ENCODE results near the gene FAM151B.

The FAM151B gene

DNA sequence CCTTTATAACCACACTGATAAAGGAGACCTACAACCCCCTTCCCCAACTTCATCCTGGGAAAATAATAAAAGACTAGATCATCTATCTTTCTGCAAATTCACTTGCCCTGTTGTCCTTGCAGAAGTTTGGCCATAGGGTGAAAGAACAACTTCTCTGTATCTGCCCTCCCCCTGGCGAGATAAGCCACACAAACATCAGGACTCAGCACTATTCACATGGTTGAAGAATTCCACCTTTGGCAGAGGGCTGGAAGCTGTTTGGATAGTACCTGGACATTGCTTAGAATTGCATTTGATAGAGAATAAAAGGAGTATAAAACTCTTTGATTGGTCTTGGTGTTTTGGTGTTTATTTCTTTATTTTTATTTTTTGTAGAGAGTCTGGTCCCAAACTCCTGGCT, 16.9 kb downstream of the FAM151B start:
- H3K79me2 ChIP-seq (ENCODE audit: insufficient read depth, low read depth) = no peaks in the 10 kb centered on the region
- H3K4me2 ChIP-seq = no peak overlapping the region
- no peak overlapping the region for H3K9ac ChIP-seq
- no peak overlapping the region for H3K4me3 ChIP-seq (IDR thresholded peaks at IDR 0.05; ENCODE audit: insufficient read depth, low read depth, low read length)
- no peaks in the 10 kb centered on the region for H3K36me3 ChIP-seq (ENCODE audit: insufficient read depth)
- H3K27me3 ChIP-seq (ENCODE audit: insufficient read depth, low read depth) = no peaks in the 10 kb centered on the region
- TF ChIP-seq, protein P1, sequence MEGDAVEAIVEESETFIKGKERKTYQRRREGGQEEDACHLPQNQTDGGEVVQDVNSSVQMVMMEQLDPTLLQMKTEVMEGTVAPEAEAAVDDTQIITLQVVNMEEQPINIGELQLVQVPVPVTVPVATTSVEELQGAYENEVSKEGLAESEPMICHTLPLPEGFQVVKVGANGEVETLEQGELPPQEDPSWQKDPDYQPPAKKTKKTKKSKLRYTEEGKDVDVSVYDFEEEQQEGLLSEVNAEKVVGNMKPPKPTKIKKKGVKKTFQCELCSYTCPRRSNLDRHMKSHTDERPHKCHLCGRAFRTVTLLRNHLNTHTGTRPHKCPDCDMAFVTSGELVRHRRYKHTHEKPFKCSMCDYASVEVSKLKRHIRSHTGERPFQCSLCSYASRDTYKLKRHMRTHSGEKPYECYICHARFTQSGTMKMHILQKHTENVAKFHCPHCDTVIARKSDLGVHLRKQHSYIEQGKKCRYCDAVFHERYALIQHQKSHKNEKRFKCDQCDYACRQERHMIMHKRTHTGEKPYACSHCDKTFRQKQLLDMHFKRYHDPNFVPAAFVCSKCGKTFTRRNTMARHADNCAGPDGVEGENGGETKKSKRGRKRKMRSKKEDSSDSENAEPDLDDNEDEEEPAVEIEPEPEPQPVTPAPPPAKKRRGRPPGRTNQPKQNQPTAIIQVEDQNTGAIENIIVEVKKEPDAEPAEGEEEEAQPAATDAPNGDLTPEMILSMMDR (conservative IDR thresholded peaks at IDR 0.05; ENCODE audit: low read depth, low read length) = no peak
- no peaks in the 10 kb centered on the region for H3K4me1 ChIP-seq (ENCODE audit: low read depth, poor library complexity, severe bottlenecking)
- no peak overlapping the region for H3K27ac ChIP-seq
- no peaks in the 10 kb centered on the region for H4K20me1 ChIP-seq (ENCODE audit: insufficient read depth)
- H2AFZ ChIP-seq (ENCODE audit: low read depth) = no peak overlapping the region

DNA sequence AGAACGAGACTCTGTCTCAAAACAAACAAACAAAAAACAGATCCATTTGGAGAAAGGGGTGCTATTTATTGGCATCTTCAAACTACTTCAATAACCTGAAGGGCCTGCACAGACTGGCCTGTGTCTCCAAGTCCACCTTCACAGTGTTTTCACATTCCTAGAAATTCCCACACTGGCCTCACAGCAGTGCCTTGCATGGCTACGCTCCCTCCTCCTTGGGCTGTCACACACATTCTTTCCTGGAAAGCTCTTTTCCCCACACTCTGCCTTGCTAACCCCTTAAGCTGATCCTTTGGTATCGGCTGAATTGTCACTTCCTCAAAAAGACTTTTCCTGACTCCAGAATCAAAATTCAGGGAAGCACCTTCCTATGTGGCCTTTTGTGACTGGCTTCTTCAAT, 19.8 kb downstream of the FAM151B start:
- Histone ChIP-seq H3K4me1 (ENCODE audit: low read depth, poor library complexity, severe bottlenecking) (no peaks in the 10 kb centered on the region), H3K27me3 (ENCODE audit: insufficient read depth, low read depth) (no peaks in the 10 kb centered on the region)
- TF ChIP-seq, protein P1 (conservative IDR thresholded peaks at IDR 0.05; ENCODE audit: low read depth, low read length) = no peak

GRCh38 chr5:80508844-80509243, 20.9 kb downstream of the FAM151B start:
- no peak overlapping the region for H2AFZ ChIP-seq (ENCODE audit: low read depth)
- H3K36me3 ChIP-seq (ENCODE audit: insufficient read depth) = no peaks in the 10 kb centered on the region
- no peak overlapping the region for H3K4me2 ChIP-seq
- H3K79me2 ChIP-seq (ENCODE audit: insufficient read depth, low read depth) = no peaks in the 10 kb centered on the region
- H3K27ac ChIP-seq = no peak overlapping the region
- no peaks in the 10 kb centered on the region for H4K20me1 ChIP-seq (ENCODE audit: insufficient read depth)
- H3K4me3 ChIP-seq (IDR thresholded peaks at IDR 0.05; ENCODE audit: insufficient read depth, low read depth, low read length) = no peak overlapping the region
- H3K27me3 ChIP-seq (ENCODE audit: insufficient read depth, low read depth) = no peaks in the 10 kb centered on the region
- TF ChIP-seq, protein P1 (conservative IDR thresholded peaks at IDR 0.05; ENCODE audit: low read depth, low read length) = no peak
- H3K9ac ChIP-seq = no peak overlapping the region
- no peaks in the 10 kb centered on the region for H3K4me1 ChIP-seq (ENCODE audit: low read depth, poor library complexity, severe bottlenecking)

More for the DNA sequence above, 19.8 kb downstream of the FAM151B start:
- Histone ChIP-seq H3K79me2 (ENCODE audit: insufficient read depth, low read depth) (no peaks in the 10 kb centered on the region), H3K36me3 (ENCODE audit: insufficient read depth) (no peaks in the 10 kb centered on the region), H2AFZ (ENCODE audit: low read depth) (no peak overlapping the region), H3K4me3 (IDR thresholded peaks at IDR 0.05; ENCODE audit: insufficient read depth, low read depth, low read length) (no peak overlapping the region), H3K9ac (no peak overlapping the region), H3K27ac (no peak overlapping the region), H3K4me2 (no peak overlapping the region), H4K20me1 (ENCODE audit: insufficient read depth) (no peaks in the 10 kb centered on the region)

DNA sequence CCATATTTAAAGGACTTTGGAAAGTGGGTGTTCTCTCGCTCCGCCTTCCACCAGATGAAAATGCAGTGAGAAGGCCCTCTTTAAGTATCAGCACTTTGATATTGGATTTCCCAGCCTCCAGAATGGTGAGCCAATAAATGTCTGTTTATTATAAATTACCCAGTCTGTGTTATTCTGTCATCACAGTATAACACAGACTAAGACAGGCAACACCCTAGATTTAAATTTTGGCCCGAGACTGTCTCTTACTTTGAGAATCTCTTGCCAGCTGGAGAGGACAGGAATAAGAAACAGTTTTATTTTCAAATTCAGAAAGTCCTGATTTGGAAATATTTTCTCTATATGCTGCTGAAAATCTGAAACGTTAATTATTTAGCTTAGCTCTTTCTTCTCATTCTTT, 21.5 kb downstream of the FAM151B start:
- Histone ChIP-seq H4K20me1 (ENCODE audit: insufficient read depth) (no peaks in the 10 kb centered on the region), H3K27ac (no peak overlapping the region), H3K36me3 (ENCODE audit: insufficient read depth) (no peaks in the 10 kb centered on the region), H3K4me1 (ENCODE audit: low read depth, poor library complexity, severe bottlenecking) (no peaks in the 10 kb centered on the region), H3K4me2 (no peak overlapping the region), H3K27me3 (ENCODE audit: insufficient read depth, low read depth) (no peaks in the 10 kb centered on the region), H3K9ac (no peak overlapping the region), H2AFZ (ENCODE audit: low read depth) (no peak overlapping the region), H3K4me3 (IDR thresholded peaks at IDR 0.05; ENCODE audit: insufficient read depth, low read depth, low read length) (no peak overlapping the region), H3K79me2 (ENCODE audit: insufficient read depth, low read depth) (no peaks in the 10 kb centered on the region)
- TF ChIP-seq, protein P1 (conservative IDR thresholded peaks at IDR 0.05; ENCODE audit: low read depth, low read length) = no peak

All from KMS-11 (cell line).